A673 (cell line): ENCODE measurements around the gene TRIM52.

Experiments
- CTCF ChIP-seq: fragments of 300-800, 200-600 bp; sonication (generic); conservative IDR thresholded peaks from 2 replicates; pipeline ENCODE4 v1.5.1; 2017; ENCODE audit warnings: low read depth, mild to moderate bottlenecking, antibody characterized with exemption, low read length, moderate library complexity, mixed read lengths
- EZH2 ChIP-seq: fragments of 200-600 bp; sonication (generic); IDR thresholded peaks from 2 replicates; pipeline ENCODE4 v1.6.1; 2017; ENCODE audit warnings: borderline replicate concordance, low read depth, mild to moderate bottlenecking, mixed read lengths, antibody characterized with exemption, low read length; ENCODE audit not compliant: poor library complexity, severe bottlenecking

DNA sequence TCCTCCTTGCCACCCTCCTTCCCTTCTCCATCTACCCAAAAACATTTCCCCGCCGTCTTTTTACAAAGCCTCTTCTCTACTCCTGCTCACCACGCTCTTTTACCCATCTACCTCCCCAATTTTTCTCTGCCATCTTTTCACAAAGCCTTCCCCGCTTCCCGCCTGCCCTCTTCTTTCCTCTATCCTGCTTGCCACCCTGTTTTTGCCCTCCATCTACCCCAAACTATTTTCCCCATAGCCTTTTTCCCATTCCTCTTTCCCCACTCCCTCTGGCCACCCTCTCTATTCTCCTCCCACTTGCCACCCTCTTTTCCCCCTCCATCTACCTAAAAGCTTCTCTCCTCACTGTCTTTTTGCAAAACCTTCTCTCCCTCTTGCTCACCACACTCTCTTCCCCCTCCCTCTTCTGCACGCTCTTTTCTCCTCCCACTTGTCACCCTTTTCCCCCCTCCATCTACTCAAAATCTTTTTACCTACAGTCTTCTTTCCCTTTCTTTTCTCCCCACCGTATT lies 19.4 kb upstream of the TRIM52 start:
- no peak for TF ChIP-seq CTCF
- no peak for TF ChIP-seq EZH2
